Kidney (tissue), 14 donors: ENCODE results near the gene UMOD. TPM values are rescaled to one million over a fixed set of nuclear protein-coding genes. Genes with fewer than 3 reads are reported as not detected.
A peak's percentile ranks its signal among the peaks of the same experiment; 100 is the strongest.

Experiments
- DNase-seq, 5 donors: peaks; one replicate each; pipeline ENCODE4 v3.0.0-alpha.2; 2013 to 2020
- FAIRE-seq: peaks from 2 replicates; lab custom pipeline; 2012; peaks lifted over from hg19 to GRCh38; lab: Jason Lieb, UNC
- H3K27ac ChIP-seq, 2 donors: one replicate each; pipeline ENCODE4 v1.7.0; 2013; ENCODE audit warnings: low read depth in 2 of 2, low read length in 2 of 2, inconsistent platforms in 1 of 2
- H3K27me3 ChIP-seq: one replicate; pipeline ENCODE4 v1.7.1; 2013; ENCODE audit warnings: low read length, inconsistent platforms; ENCODE audit not compliant: control insufficient read depth, insufficient read depth
- H3K36me3 ChIP-seq, 3 donors: one replicate each; pipeline versions ENCODE4 v1.7.0 to v1.7.1; 2013; ENCODE audit warnings: low read length in 3 of 3, control low read depth in 1 of 3, inconsistent platforms in 1 of 3; ENCODE audit not compliant: insufficient read depth in 3 of 3, control insufficient read depth in 2 of 3
- H3K4me1 ChIP-seq, 3 donors: one replicate each; pipeline versions ENCODE4 v1.7.0 to v1.7.1; 2013; ENCODE audit warnings: low read length in 3 of 3, inconsistent platforms in 1 of 3, low read depth in 1 of 3; ENCODE audit not compliant: control insufficient read depth in 2 of 3, insufficient read depth in 2 of 3
- H3K4me3 ChIP-seq, 3 donors: one replicate each; pipeline versions ENCODE4 v1.7.0 to v1.8.1; 2013; ENCODE audit warnings: low read length in 3 of 3, control low read depth in 1 of 3, inconsistent platforms in 1 of 3
- H3K9ac ChIP-seq, 3 donors: one replicate each; pipeline versions ENCODE4 v1.7.0 to v1.7.1; 2013; ENCODE audit warnings: low read length in 3 of 3, control low read depth in 1 of 3, inconsistent platforms in 1 of 3
- H3K9me3 ChIP-seq, 3 donors: one replicate each; pipeline versions ENCODE4 v1.7.0 to v1.7.1; 2013; ENCODE audit warnings: low read length in 3 of 3, control low read depth in 1 of 3, inconsistent platforms in 1 of 3; ENCODE audit not compliant: control insufficient read depth in 2 of 3, insufficient read depth in 1 of 3
- intact Hi-C: fragments of 100-400 bp; cut with DNase I; formaldehyde crosslinking; loops from one replicate; pipeline ENCODE4 v1.11.1; 2022
- polyA plus RNA-seq: library from polyadenylated mRNA; stranded (reverse); fragments of 350-450 nt; fragmentation: Illumina TruSeq; extraction: RNeasy Lipid Tissue Mini Kit (QIAGEN cat#74804); gene quantifications from one replicate; pipeline ENCODE4 v1.2.3, GENCODE V29; 2014; ENCODE audit warnings: low read depth, low replicate concordance; ENCODE audit not compliant: insufficient read depth
- total RNA-seq: library from RNA; stranded (reverse); fragmentation: NEBNext Ultra II Directional; extraction: Animal tissue kit (Norgen Biotek cat#: 25700); gene quantifications from one replicate; pipeline ENCODE4 v1.2.1, GENCODE V29; 2021
- TF ChIP-seq, protein P1 (sequence below): IDR thresholded peaks from 3 replicates; pipeline ENCODE4 v1.5.1; 2012; ENCODE audit warnings: mild to moderate bottlenecking, moderate library complexity, borderline replicate concordance; ENCODE audit not compliant: insufficient read depth; ENCODE audit errors: extremely low read depth
- donor health status: control.
- donor health status: control.
- donor health status: control.
- donor health status: control.
- donor health status: control.
- donor health status: DM: yes; HTN: yes; CAD: no.
- donor health status: Normal renal cell carcinoma (clear cell type).

UMOD gene
- total and polyA plus RNA-seq, 2 donors from 2014 or later: 65.7 to 4,168 TPM

DNA sequence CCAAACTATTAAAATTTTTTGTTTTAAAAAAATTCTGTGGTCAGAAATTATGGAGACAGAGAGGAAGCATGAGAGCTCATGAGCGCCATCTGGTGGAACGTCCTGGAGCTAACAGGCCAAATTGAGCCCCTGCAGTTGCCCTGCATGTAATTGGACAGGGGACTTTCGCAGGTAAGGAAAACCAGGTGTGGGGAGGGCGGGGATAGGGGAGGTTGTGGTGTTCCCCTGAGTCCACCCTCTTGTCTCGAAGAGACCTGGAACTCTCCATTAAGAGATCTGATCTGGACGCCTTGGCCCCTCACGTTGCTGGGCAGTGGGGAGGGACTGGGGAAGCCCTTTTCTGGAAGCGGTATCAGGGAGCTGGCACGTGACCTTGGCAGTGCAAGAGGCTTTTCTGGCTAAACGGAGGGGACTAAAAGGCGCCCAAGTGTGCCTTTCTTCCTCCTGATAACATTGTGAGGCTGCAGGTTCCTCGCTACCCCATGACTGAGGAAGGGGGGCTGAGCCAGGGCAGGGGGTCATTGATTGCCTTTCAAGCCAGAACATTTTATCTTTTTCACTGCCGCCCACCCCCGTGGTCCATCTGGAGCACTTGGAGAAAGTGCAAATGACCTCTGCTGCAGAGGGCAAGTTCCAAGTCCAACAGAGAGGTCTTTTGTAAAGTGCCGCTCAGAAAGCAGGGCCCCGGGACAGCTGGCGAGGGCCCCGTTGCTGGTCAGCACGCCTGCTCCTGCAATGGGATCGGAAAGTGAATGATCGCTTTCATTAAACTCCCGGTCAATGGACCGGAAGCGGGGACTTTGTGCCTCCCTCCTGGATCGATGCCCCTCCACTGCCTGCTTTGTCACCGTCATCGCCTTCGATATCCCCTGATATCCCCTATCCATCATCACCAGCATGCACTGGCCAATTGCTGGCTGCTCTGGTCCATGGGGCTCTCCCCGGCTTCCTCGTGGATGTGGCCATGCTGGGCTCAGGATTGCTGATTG is 33.6 kb upstream of the UMOD start:
- Histone ChIP-seq H3K4me3 (peak overlapping the region in 2 of 3 donors; percentile 9 to 32), H3K4me1 (no peaks in the 10 kb centered on the region), H3K9ac (no peak overlapping the region), H3K36me3 (no peaks in the 10 kb centered on the region), H3K9me3 (no peaks in the 10 kb centered on the region), H3K27me3 (no peaks in the 10 kb centered on the region), H3K27ac (no peak overlapping the region)
- FAIRE-seq: no peak
- intact Hi-C loops: loop anchor here (10.0 kb wide), 1 partner anchor 481 kb away; no protein-coding TSS in a partner anchor
- TF ChIP-seq, protein P1, sequence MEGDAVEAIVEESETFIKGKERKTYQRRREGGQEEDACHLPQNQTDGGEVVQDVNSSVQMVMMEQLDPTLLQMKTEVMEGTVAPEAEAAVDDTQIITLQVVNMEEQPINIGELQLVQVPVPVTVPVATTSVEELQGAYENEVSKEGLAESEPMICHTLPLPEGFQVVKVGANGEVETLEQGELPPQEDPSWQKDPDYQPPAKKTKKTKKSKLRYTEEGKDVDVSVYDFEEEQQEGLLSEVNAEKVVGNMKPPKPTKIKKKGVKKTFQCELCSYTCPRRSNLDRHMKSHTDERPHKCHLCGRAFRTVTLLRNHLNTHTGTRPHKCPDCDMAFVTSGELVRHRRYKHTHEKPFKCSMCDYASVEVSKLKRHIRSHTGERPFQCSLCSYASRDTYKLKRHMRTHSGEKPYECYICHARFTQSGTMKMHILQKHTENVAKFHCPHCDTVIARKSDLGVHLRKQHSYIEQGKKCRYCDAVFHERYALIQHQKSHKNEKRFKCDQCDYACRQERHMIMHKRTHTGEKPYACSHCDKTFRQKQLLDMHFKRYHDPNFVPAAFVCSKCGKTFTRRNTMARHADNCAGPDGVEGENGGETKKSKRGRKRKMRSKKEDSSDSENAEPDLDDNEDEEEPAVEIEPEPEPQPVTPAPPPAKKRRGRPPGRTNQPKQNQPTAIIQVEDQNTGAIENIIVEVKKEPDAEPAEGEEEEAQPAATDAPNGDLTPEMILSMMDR: peak; percentile 83
- peak in 4 of 5 donors; percentile 64 to 72 (median 72) for DNase-seq

DNA sequence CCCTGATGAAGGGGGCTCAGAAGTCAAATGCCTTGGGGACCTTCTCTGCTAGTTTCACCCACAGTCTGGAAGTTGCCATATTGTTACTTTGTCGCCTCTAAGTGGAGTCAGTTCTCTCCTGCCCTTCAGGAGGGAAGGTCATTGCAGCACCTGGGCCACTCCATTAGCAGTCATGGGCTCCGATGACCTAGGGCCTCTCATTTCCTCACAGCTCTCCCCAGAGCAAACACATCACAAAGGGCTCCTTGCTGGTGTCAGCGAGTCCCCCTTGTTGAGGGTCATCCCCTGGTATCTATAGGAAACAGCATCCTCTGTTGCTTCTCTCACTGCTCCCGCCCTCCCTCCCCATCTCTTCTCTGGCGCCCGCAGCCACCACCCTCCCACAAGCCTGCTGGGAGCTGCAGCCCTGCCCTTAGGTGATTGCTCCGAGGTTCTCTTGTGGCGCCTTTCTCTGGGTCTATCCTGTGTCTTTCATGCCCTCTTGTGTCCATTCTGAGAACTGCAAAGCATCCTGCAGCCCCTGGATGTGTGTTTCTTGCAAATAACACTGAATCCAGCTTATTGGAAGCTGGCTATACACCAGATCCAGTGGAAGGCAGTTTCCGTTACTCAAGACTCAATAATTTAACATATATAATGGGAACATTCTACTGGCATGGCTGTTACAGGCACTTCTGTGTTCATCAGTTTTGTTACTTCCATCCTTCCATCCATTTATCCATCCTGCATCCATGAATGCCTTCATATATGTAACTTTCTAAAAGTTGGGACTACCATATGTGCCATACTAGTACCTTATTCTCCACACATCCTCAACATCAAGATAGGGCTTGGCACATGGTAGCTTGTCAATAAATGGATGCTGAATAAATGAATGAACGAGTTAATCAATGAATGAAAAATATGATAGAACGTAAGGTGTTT is 30.9 kb upstream of the UMOD start:
- TF ChIP-seq, protein P1: peak; percentile 90
- intact Hi-C loops: loop anchor here (10.0 kb wide), 1 partner anchor 479 kb away; no protein-coding TSS in a partner anchor
- Histone ChIP-seq H3K4me1 (no peaks in the 10 kb centered on the region), H3K9ac (no peak overlapping the region), H3K9me3 (no peaks in the 10 kb centered on the region), H3K4me3 (no peak overlapping the region), H3K27me3 (no peaks in the 10 kb centered on the region), H3K36me3 (no peaks in the 10 kb centered on the region), H3K27ac (no peak overlapping the region)
- peak; percentile 75 to 90 (median 77) for DNase-seq
- FAIRE-seq: no peak

DNA sequence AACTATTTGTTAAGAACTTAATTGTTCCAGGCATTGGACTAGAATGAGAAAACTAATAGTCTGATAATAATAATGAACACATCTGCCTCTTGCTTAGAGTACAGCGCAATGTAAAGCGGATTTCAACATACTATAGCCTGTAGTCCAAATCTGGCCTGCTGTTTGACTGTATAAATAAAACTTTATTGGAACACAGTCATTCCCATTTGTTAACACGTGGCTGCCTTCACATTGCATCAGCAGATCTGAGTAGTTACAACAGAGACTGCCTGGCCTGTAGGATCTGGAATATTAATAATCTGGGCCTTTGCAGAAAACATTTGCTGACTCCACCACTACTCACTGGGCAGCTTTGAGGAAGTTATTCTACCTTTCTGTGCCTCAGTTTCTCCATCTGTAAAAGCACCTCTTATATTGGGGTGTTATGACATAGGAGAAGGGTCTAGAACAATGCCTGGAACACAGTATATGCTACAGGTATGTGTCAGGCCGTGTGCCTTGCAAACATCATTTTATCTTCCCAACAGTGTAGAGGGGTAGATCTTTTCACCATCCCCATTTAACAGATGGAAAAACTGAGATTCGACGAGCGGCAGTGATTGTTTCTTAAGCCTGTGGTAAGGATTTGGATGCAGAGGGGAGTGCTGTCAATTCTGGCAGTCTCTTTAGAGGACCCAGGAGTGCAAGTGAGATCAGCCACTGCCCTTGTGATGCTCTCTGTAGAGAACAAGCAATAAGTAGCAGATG is 29.9 kb upstream of the UMOD start:
- no peak overlapping the region for H3K9ac ChIP-seq
- H3K4me1 ChIP-seq: no peaks in the 10 kb centered on the region
- no peaks in the 10 kb centered on the region for H3K27me3 ChIP-seq
- intact Hi-C loops: loop anchor here (10.0 kb wide), 1 partner anchor 478 kb away; no protein-coding TSS in a partner anchor
- TF ChIP-seq, protein P1: no peak
- no peaks in the 10 kb centered on the region for H3K9me3 ChIP-seq
- H3K4me3 ChIP-seq: no peak overlapping the region
- DNase-seq: no peak
- H3K27ac ChIP-seq: no peak overlapping the region
- FAIRE-seq: no peak
- no peaks in the 10 kb centered on the region for H3K36me3 ChIP-seq
